ENCODE data around the gene CC2D1B.

CC2D1B gene

GRCh38 chr1:52399629-52400028 is 33.6 kb upstream of the CC2D1B start:
- no peak for TF ChIP-seq REST (IDR thresholded peaks at IDR 0.05; ENCODE audit: low read depth)
- TF ChIP-seq EGR1 (IDR thresholded peaks at IDR 0.05) = no peak
- no peak for TF ChIP-seq CREB1 (IDR thresholded peaks at IDR 0.05; ENCODE audit: low read depth)
- no peak for TF ChIP-seq NFIC (IDR thresholded peaks at IDR 0.05)
- TF ChIP-seq ZBTB7A (IDR thresholded peaks at IDR 0.05; ENCODE audit: low read depth) = no peak

DNA sequence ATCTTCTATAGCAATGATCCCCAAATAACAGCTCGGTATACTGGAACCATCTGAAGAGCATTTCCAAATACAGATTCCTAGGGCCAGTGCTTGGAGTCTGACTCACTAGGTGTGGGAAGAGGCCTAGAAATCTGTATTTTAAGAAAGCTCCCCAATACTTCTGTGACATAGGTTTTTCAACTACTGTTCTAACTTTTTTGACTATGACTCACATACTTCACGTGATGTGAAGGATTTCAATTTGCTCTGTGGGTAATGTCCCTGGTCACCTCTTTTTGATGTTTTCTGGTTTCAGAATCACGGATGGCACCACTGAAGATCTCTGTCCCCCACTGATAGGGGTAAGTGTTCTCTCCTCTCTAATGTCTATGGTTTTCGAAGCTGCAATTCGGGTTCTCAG is 27.2 kb upstream of the CC2D1B start:
- TF ChIP-seq EGR1 (IDR thresholded peaks at IDR 0.05) = no peak
- TF ChIP-seq, protein P1, sequence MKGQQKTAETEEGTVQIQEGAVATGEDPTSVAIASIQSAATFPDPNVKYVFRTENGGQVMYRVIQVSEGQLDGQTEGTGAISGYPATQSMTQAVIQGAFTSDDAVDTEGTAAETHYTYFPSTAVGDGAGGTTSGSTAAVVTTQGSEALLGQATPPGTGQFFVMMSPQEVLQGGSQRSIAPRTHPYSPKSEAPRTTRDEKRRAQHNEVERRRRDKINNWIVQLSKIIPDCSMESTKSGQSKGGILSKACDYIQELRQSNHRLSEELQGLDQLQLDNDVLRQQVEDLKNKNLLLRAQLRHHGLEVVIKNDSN (IDR thresholded peaks at IDR 0.05) = no peak
- no peak for TF ChIP-seq FOXM1 (IDR thresholded peaks at IDR 0.05; ENCODE audit: borderline replicate concordance, low read depth)
- no peak for TF ChIP-seq CEBPB (IDR thresholded peaks at IDR 0.05)
- no peak for TF ChIP-seq RAD21 (IDR thresholded peaks at IDR 0.05; ENCODE audit: low read depth)
- TF ChIP-seq YY1 (IDR thresholded peaks at IDR 0.05; ENCODE audit: low read depth) = no peak
- TF ChIP-seq TCF12 (IDR thresholded peaks at IDR 0.05; ENCODE audit: low read depth) = no peak
- no peak for TF ChIP-seq ZBTB7A (IDR thresholded peaks at IDR 0.05; ENCODE audit: low read depth)
- no peak for TF ChIP-seq TEAD4 (IDR thresholded peaks at IDR 0.05)
- TF ChIP-seq EP300 (IDR thresholded peaks at IDR 0.05; ENCODE audit: borderline replicate concordance) = no peak
- TF ChIP-seq, protein P2, sequence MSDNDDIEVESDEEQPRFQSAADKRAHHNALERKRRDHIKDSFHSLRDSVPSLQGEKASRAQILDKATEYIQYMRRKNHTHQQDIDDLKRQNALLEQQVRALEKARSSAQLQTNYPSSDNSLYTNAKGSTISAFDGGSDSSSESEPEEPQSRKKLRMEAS (IDR thresholded peaks at IDR 0.05) = no peak
- no peak for TF ChIP-seq CREB1 (IDR thresholded peaks at IDR 0.05; ENCODE audit: low read depth)
- TF ChIP-seq NFIC (IDR thresholded peaks at IDR 0.05) = no peak
- TF ChIP-seq TAF1 (IDR thresholded peaks at IDR 0.05; ENCODE audit: low read depth) = no peak
- no peak for TF ChIP-seq REST (IDR thresholded peaks at IDR 0.05; ENCODE audit: low read depth)

GRCh38 chr1:52386458-52386857 is 20.5 kb upstream of the CC2D1B start:
- no peak for TF ChIP-seq CEBPB (IDR thresholded peaks at IDR 0.05)
- TF ChIP-seq NFIC (IDR thresholded peaks at IDR 0.05) = no peak
- TF ChIP-seq EP300 (IDR thresholded peaks at IDR 0.05; ENCODE audit: borderline replicate concordance) = no peak
- TF ChIP-seq YY1 (IDR thresholded peaks at IDR 0.05; ENCODE audit: low read depth) = no peak
- no peak for TF ChIP-seq TEAD4 (IDR thresholded peaks at IDR 0.05)
- no peak for TF ChIP-seq FOXM1 (IDR thresholded peaks at IDR 0.05; ENCODE audit: borderline replicate concordance, low read depth)
- TF ChIP-seq REST (IDR thresholded peaks at IDR 0.05; ENCODE audit: low read depth) = no peak
- no peak for TF ChIP-seq ZBTB7A (IDR thresholded peaks at IDR 0.05; ENCODE audit: low read depth)
- TF ChIP-seq, protein P1 (IDR thresholded peaks at IDR 0.05) = no peak
- TF ChIP-seq, protein P2 (IDR thresholded peaks at IDR 0.05) = no peak
- no peak for TF ChIP-seq TAF1 (IDR thresholded peaks at IDR 0.05; ENCODE audit: low read depth)
- TF ChIP-seq TCF12 (IDR thresholded peaks at IDR 0.05; ENCODE audit: low read depth) = no peak
- TF ChIP-seq EGR1 (IDR thresholded peaks at IDR 0.05) = no peak
- no peak for TF ChIP-seq CREB1 (IDR thresholded peaks at IDR 0.05; ENCODE audit: low read depth)
- TF ChIP-seq RAD21 (IDR thresholded peaks at IDR 0.05; ENCODE audit: low read depth) = no peak

GRCh38 chr1:52385376-52385775 is 19.4 kb upstream of the CC2D1B start:
- TF ChIP-seq TCF12 (IDR thresholded peaks at IDR 0.05; ENCODE audit: low read depth) = no peak
- TF ChIP-seq ZBTB7A (IDR thresholded peaks at IDR 0.05; ENCODE audit: low read depth) = no peak
- TF ChIP-seq YY1 (IDR thresholded peaks at IDR 0.05; ENCODE audit: low read depth) = no peak
- no peak for TF ChIP-seq RAD21 (IDR thresholded peaks at IDR 0.05; ENCODE audit: low read depth)
- no peak for TF ChIP-seq CREB1 (IDR thresholded peaks at IDR 0.05; ENCODE audit: low read depth)
- no peak for TF ChIP-seq NFIC (IDR thresholded peaks at IDR 0.05)
- no peak for TF ChIP-seq TEAD4 (IDR thresholded peaks at IDR 0.05)
- no peak for TF ChIP-seq EGR1 (IDR thresholded peaks at IDR 0.05)
- TF ChIP-seq FOXM1 (IDR thresholded peaks at IDR 0.05; ENCODE audit: borderline replicate concordance, low read depth) = no peak
